WI38 (cell line): ENCODE measurements around the gene OVOL3.

ENCODE experiments used
- H3K4me3 ChIP-seq: 2 replicates; pipeline ENCODE4 v1.5.1; 2011; ENCODE audit warnings: low read depth, mild to moderate bottlenecking, control low read depth, low read length
- TF ChIP-seq, protein P1 (sequence below): IDR thresholded peaks from 2 replicates; pipeline ENCODE4 v1.5.1; 2012; ENCODE audit warnings: low read depth, mild to moderate bottlenecking, control low read depth, low read length

Gene OVOL3

DNA sequence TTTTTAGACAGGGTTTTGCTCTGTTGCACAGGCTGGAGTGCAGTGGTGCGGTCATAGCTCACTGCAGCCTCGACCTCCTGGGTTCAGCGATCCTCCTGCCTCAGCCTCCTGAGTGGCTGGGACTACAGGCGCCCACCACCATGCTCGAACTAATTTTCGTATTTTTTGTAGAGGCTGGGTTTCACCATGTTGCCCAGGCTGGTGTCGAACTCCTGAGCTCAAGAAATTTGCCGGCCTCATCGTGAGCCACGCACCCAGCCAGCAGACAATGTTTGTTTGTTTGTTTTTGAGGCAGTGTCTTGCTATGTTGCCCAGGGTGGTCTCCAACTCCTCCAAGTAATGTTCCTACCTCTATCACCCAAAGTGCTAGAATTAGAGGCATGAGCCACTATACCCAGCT lies 42.2 kb downstream of the OVOL3 start:
- no peak overlapping the region for H3K4me3 ChIP-seq
- TF ChIP-seq, protein P1, sequence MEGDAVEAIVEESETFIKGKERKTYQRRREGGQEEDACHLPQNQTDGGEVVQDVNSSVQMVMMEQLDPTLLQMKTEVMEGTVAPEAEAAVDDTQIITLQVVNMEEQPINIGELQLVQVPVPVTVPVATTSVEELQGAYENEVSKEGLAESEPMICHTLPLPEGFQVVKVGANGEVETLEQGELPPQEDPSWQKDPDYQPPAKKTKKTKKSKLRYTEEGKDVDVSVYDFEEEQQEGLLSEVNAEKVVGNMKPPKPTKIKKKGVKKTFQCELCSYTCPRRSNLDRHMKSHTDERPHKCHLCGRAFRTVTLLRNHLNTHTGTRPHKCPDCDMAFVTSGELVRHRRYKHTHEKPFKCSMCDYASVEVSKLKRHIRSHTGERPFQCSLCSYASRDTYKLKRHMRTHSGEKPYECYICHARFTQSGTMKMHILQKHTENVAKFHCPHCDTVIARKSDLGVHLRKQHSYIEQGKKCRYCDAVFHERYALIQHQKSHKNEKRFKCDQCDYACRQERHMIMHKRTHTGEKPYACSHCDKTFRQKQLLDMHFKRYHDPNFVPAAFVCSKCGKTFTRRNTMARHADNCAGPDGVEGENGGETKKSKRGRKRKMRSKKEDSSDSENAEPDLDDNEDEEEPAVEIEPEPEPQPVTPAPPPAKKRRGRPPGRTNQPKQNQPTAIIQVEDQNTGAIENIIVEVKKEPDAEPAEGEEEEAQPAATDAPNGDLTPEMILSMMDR: no peak

DNA sequence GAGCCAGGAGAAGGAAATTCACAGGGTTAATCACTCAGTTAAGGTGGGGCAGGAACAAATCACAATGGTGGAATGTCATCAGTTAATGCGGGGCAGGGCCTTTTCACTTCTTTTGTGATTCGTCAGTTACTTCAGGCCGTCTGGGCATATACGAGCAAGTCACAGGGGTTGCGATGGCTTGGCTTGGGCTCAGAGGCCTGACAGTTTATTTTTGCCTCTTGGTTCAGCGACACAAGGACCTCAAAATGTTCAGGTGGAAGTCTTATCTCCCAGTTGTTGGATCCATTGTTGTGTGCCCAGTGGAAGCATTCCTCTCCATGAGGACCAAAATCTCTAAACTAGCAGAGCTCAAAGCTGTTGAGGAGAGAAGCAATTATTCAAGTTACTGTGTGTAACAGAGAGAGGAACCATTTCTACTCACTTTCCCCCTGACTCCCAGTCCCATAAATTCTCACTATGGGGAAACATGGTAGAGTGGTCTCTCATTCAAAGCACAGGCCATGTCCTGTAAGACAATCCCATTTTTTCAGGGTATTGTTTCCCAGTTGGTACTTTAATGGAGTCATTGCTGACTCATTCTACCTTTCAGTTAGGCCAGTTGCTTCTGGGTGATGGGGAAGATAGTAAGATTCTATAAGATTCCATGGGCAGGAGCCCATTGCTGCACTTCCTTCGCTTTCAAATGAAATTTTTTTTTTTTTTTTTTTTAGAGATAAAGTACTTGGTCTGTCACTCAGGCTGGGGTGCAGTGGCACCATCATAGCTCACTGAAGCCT lies 50.1 kb downstream of the OVOL3 start:
- no peak overlapping the region for H3K4me3 ChIP-seq
- TF ChIP-seq, protein P1: no peak
